Activated B cell treated with CpG ODN at 0.5 μM for 24 hours (primary cell): ENCODE data around the gene PCDH1. TPM values are rescaled to one million over a fixed set of nuclear protein-coding genes. Genes with fewer than 3 reads are reported as not detected.

Source experiments
- ATAC-seq: fragments of 200-7000 bp; cut with Tn5 transposase; one replicate; pipeline ENCODE4 v1.10.0; 2021; ENCODE audit warnings: low read depth, mild to moderate bottlenecking, moderate library complexity
- CTCF ChIA-PET: fragments of 350-600 bp; sonication (Branson Sonifier 250); formaldehyde crosslinking; loops from one replicate; lab custom pipeline; 2021; ENCODE audit warnings: antibody characterized with exemption; lab: Charles Lee
- POLR2A ChIA-PET: fragments of 350-600 bp; sonication (Branson Sonifier 250); formaldehyde crosslinking; loops from one replicate; lab custom pipeline; 2021; ENCODE audit warnings: antibody characterized with exemption; lab: Charles Lee
- DNase-seq: peaks from one replicate; pipeline ENCODE4 v3.0.0; 2022
- H3K27ac Mint-ChIP-seq: one replicate; pipeline ENCODE4 v1.8.0; 2020; ENCODE audit warnings: mixed read lengths
- H3K27me3 Mint-ChIP-seq: one replicate; pipeline ENCODE4 v1.8.0; 2021; ENCODE audit warnings: mixed read lengths
- H3K36me3 Mint-ChIP-seq: one replicate; pipeline ENCODE4 v1.8.0; 2021; ENCODE audit warnings: low read depth, mixed read lengths
- H3K4me1 Mint-ChIP-seq: one replicate; pipeline ENCODE4 v1.8.0; 2021; ENCODE audit warnings: mixed read lengths
- H3K4me3 Mint-ChIP-seq: one replicate; pipeline ENCODE4 v1.8.0; 2020; ENCODE audit warnings: mild to moderate bottlenecking, mixed read lengths
- H3K9me3 Mint-ChIP-seq: one replicate; pipeline ENCODE4 v1.8.0; 2020; ENCODE audit warnings: mixed read lengths
- CTCF ChIP-seq: fragments of 200-600 bp; IDR thresholded peaks from one replicate; pipeline ENCODE4 v1.8.0; 2022; ENCODE audit warnings: antibody characterized with exemption, mild to moderate bottlenecking
- intact Hi-C: fragments of 100-400 bp; cut with micrococcal nuclease; formaldehyde crosslinking; loops from one replicate; pipeline ENCODE4 v1.15.1; 2024
- total RNA-seq: library from RNA; stranded (reverse); gene quantifications from 2 replicates; pipeline ENCODE4 v1.2.3, GENCODE V29; 2022

PCDH1 gene
- total RNA-seq, 1 donor from 2014 or later, result not detected

- peaks cover 10% of the 10 kb centered on the region for H3K4me1 Mint-ChIP-seq
- H3K27me3 Mint-ChIP-seq, result peaks cover 32% of the 10 kb centered on the region
- no peak overlapping the region for H3K27ac Mint-ChIP-seq
- intact Hi-C loops, result no loop called here
- no peak for ATAC-seq
- no peak for TF ChIP-seq CTCF
- H3K9me3 Mint-ChIP-seq, result no peaks in the 10 kb centered on the region
- CTCF ChIA-PET, result no interaction called here
- H3K4me3 Mint-ChIP-seq, result no peak overlapping the region
- DNase-seq, result no peak
- no peaks in the 10 kb centered on the region for H3K36me3 Mint-ChIP-seq
- POLR2A ChIA-PET, result no interaction called here
Measured at GRCh38 chr5:141843156-141843927, 34.9 kb downstream of the PCDH1 start.

GRCh38 chr5:141841378-141842180 lies 36.6 kb downstream of the PCDH1 start:
- Mint-ChIP-seq H3K27me3 (peaks cover 40% of the 10 kb centered on the region), H3K27ac (no peak overlapping the region), H3K4me3 (no peak overlapping the region), H3K4me1 (peaks cover 10% of the 10 kb centered on the region), H3K36me3 (no peaks in the 10 kb centered on the region), H3K9me3 (no peaks in the 10 kb centered on the region)
- no peak for TF ChIP-seq CTCF
- intact Hi-C loops, result no loop called here
- ATAC-seq, result no peak
- ChIA-PET POLR2A (no interaction called here), CTCF (interaction anchor here (0.8 kb wide), 1 partner anchor 150 kb away, joined by 3 read pairs; no protein-coding TSS in a partner anchor)
- DNase-seq, result no peak

GRCh38 chr5:141840826-141841360 lies 37.3 kb downstream of the PCDH1 start:
- peaks cover 40% of the 10 kb centered on the region for H3K27me3 Mint-ChIP-seq
- no peak for TF ChIP-seq CTCF
- no peak for ATAC-seq
- no peaks in the 10 kb centered on the region for H3K9me3 Mint-ChIP-seq
- intact Hi-C loops, result no loop called here
- ChIA-PET POLR2A (no interaction called here), CTCF (no interaction called here)
- H3K36me3 Mint-ChIP-seq, result no peaks in the 10 kb centered on the region
- no peak for DNase-seq
- peaks cover 14% of the 10 kb centered on the region for H3K4me1 Mint-ChIP-seq
- H3K27ac Mint-ChIP-seq, result no peak overlapping the region
- H3K4me3 Mint-ChIP-seq, result no peak overlapping the region

GRCh38 chr5:141840280-141840812 lies 37.9 kb downstream of the PCDH1 start:
- peaks cover 14% of the 10 kb centered on the region for H3K4me1 Mint-ChIP-seq
- ATAC-seq (no peak), DNase-seq (no peak)
- intact Hi-C loops, result no loop called here
- ChIA-PET CTCF (no interaction called here), POLR2A (no interaction called here)
- H3K27ac Mint-ChIP-seq, result no peak overlapping the region
- peaks cover 38% of the 10 kb centered on the region for H3K27me3 Mint-ChIP-seq
- no peak for TF ChIP-seq CTCF
- H3K4me3 Mint-ChIP-seq, result no peak overlapping the region
- no peaks in the 10 kb centered on the region for H3K36me3 Mint-ChIP-seq
- no peaks in the 10 kb centered on the region for H3K9me3 Mint-ChIP-seq

- Mint-ChIP-seq H3K27me3 (peaks cover 33% of the 10 kb centered on the region), H3K27ac (no peak overlapping the region), H3K4me1 (peaks cover 14% of the 10 kb centered on the region), H3K9me3 (no peaks in the 10 kb centered on the region), H3K36me3 (no peaks in the 10 kb centered on the region), H3K4me3 (peak overlapping the region; percentile 44)
- DNase-seq, result no peak
- no peak for ATAC-seq
- intact Hi-C loops, result no loop called here
- POLR2A ChIA-PET, result no interaction called here
- no peak for TF ChIP-seq CTCF
- CTCF ChIA-PET, result no interaction called here
Measured at GRCh38 chr5:141839015-141839513, 39.1 kb downstream of the PCDH1 start.
